ENCODE data around the gene SVOP. TPM values are rescaled to one million over a fixed set of nuclear protein-coding genes. Genes with fewer than 3 reads are reported as not detected.
A peak's percentile ranks its signal among the peaks of the same experiment; 100 is the strongest.
"Not testable (repeated sequence)": the region's sequence is repeated elsewhere in the genome, so short reads cannot be mapped to it uniquely, and the experiment has no call there.

SVOP gene
- total RNA-seq, 1 donor from 2014 or later: not detected

DNA sequence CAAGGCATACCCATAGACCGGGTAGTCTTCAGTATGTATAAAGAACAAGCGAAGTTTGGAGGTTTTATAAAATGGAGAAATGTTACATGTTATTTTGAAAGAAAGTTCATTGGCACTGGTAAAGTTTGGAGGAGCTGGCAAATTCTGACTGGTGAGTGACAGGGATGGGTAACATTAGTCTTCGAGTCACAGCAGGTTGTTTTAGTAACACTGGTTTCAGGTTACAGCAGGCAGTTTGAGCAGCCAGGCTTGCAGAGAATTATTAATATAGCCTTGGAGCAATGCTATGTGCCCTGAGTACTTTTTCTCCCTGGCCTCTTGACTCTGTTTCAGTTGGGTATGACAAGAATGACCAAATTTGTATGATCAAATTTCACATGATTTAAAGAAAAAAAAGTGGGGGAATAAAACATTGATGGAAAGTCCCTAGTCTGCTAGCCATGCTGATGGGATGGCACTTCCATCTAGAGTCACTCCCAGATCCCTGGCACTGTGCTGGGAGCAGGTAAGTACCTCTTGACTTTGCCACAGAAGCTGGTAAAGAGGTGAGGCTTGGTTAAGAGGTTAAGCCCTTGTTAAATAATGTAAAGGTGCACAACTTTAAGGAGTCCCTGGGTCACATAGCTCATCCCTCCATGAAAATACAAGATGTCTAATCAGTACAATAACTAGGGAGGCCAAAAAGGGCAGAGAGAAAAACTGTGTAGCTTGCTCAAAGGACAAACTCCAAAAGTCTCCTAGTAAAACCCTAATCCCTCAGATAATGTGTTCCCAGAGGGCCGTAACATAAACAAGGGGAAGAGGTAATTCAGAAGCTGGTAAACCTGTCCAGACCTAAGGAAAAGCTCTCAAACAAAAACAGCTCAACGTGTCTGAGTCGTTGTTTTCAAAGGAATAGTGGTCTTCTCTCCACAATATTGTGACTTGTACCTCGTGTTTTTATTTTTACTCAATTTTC is 12.7 kb upstream of the SVOP start:
- no peak for DNase-seq (ENCODE audit: low read depth)

DNA sequence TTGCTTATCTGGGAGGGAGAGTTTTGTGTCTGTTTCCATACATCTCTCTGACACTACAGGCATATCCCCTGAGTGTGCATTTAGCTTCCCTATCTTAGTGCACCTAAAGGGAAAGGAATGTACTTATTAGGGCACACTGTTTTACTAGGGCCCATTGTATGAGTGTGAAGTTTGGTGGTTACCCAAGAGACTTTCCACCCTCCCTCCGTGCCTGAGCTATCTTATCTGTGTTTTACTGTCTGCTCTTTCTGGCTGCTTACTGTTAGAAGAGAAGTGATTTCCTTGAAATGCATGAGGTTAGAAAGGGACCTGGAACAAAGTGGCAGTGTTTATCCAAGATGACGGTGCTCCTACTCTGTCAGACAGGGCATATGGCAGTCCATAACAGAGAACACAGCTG is 8.5 kb upstream of the SVOP start:
- no peak for DNase-seq (ENCODE audit: low read depth)

DNA sequence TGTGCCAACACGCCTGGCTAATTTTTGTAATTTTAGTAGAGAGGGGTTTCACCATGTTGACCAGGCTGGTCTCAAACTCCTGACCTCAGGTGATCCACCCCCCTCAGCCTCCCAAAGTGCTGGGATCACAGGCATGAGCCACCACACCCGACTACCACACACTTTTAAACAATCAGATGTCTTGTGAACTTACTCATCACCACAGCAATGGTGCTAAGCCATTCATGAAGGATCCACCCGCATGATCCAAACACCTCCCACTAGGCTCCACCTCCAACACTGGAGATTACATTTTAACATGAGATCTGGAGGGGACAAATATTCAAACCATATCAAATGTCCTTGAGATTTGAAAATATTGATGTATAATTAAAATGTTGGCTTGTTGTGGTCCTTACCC is 7.8 kb upstream of the SVOP start:
- peak; percentile 15 for DNase-seq (ENCODE audit: low read depth)

DNA sequence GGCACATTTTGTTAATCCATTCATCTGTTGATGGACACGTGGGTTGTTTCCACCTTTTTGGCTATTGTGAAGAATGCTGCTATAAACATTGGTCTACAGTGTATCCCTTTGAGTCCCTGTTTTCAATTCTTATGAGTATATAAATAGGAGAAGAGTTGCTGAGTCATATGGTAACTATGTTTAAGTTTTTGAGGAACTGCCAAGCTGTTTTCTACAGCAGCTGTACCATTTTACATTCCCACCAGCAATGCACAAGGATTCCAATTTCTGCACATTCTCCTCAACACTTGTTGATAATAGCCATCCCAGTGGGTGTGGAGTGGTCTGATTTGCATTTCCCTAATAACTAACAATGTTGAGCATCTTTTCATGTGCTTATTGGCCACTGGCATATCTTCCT is 6.9 kb upstream of the SVOP start:
- DNase-seq (ENCODE audit: low read depth): no peak

DNA sequence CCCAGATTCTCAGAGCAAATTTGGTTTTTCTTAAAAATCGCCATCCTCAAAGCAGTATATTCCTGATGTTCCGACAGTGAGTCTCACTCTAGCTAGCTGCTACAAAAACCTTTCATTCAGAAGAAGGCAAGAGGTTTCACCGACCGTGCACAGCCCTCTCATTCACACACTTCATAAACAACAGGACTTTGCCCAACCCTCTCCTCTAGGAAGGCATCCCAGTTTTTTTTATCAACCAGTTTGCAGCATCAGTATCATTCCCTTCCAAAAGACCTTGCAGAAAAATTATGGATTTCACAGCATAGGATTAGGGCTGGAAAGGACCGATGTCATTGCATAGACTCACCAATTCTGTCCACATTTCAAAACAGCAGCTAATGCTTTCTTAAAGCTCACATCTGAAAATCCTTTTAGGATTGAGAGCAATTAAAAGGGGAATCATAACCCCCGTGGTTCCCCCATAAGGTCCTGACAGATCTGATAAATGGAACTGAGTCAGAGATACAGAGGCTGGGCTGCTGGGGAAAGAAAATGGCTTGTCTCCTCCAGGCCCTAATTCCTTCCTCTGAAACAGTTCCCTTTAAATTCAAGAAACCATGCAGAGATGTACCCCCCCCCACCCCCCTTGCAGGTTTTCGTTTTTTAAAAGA is 597 bp downstream of the SVOP start:
- no peak for DNase-seq (ENCODE audit: low read depth)

DNA sequence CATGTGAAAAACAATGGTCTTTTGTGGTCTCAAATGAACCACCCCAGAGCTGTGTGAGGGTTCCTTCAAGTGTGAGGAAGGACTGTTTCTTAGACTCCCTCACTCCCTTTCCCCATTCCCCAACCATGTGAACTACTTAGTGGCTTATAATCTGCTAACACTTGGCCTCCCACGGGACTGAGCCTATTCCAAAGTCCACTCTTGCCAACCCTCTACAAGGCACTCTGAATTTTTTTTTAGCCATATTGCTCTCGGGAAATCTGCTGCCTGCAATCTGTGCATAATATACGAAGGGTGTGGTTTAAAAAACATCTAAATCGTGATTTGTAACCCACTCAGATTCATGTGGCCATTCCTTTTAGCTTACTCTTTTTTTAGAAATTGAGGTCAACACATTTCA is 2.6 kb downstream of the SVOP start:
- DNase-seq (ENCODE audit: low read depth): no peak

DNA sequence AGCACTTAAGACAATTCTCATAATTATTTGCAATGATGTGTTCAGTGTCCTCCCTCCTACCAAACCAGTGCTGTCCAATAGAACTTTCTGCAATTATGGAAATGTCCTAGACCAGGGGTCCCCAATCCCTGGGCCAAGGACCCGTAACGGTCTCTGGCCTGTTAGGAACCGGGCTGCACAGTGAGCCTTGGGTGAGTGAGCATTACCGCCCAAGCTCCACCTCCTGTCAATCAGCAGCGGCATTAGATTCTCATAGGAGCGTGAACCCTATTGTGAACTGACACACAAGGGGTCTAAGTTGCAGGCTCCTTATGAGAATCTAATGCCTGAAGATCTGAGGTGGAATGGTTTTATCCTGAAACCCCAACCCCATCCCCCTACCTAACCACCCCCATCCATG is 3.9 kb downstream of the SVOP start:
- no peak for DNase-seq (ENCODE audit: low read depth)

DNA sequence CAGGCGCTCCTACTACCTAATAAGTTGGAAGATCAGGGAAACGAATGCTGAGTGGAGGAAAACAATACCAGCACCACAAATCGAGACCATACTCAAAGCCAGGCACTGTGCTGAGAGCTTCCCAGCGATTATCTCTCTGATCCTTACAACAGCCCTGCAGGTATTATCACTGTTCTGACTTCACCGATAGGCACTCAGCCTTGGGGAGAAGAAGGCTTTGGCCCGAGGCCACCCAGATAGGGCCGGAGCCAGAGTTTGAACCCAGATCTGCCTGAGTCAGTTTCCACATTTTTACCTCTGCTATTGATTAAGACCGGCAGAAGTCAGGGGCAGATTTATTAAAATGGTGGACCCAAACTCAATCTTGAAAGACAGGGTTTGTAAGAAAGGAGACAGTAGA is 4.9 kb downstream of the SVOP start:
- no peak for DNase-seq (ENCODE audit: low read depth)

DNA sequence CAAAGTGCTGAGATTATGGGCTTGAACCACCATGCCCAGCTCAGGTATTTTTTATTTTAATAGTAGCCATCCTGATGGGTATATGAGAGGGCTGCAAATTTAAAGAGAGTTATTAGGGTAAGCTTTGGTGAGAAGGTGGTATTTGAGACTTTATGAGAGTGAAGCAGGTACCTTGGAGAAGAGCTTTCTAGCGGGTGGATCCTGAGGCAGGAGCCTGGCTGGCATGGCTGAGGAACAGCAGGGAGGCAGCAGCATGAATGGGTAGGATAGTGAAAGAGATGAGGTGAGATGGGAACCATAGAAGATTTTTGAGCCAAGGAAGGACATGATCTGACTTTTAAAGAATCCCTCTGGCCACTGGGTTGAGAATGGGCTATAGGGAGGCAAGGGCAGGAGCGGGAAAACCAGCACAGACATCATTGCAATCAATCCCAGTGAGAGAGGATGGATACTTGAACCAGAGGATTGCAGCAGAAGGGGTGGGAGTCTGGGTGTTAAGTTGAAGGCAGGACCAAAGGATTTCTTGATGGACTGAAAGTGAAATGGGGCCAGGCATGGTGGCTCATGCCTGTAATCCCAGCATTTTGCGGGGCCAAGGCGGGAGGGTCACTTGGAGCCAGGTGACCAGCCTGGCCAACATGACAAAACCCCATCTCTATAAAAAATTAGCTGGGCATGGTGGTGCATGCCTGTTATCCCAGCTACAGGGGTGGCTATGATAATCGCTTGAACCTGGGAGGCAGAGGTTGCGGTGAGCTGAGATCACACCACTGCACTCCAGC is 5.7 kb downstream of the SVOP start:
- DNase-seq (ENCODE audit: low read depth): no peak

DNA sequence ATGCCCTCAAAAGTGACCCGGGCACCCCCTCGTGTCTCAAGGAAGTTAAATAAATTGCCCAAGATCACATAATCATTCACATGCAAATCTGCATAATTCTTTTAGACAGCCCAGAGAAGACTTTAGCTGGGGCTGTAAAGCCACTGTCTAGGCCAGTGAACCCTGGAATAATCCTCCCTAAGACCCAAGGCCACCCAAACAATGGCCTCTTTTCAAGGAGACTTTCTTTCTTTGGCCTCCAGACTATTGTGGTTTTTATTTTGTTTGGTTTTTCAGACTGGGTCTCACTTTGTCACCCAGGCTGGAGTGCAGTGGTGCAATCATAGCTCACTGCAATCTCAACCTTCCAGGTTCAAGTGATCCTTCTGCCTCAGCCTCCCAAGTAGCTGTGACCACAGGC is 10.6 kb downstream of the SVOP start:
- DNase-seq (ENCODE audit: low read depth): peak; percentile 22

DNA sequence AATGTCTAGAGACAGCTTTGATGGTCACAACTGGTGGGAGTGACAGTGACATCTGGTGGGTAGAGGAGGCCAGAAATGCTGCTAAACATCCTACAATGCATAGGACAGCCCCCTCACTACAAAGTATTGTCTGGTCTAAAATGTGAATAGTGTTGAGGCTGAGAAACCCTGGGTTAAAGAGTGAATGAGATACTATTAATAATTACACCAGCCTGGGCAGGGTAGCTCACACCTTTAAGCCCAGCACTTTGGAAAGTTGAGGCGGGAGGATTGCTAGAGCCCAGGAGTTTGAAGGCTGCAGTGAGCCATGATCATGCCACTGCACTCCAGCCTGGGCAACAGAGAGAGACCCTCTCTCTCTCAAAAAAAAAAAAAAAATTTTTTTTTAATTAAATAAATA is 11.1 kb downstream of the SVOP start:
- peak; percentile 6 for DNase-seq (ENCODE audit: low read depth)

DNA sequence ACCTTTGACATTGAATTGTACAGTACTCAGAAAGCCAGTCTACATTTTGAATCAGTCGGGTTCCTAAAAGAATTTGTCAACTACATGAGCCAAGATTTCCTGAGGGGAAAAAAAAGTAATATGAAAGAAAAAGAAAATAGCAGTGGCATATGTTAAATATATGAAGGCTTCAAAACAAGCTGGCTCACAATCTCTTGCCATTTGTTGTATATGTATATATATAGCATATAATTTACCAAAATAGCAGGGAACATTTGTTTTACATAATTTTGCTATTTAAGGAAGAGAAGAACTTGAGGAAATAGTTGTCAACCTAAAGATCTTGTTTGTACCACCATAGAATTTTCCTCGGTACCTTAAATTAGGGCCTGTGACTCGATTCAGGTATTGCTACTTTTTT is 16.9 kb downstream of the SVOP start:
- DNase-seq (ENCODE audit: low read depth): no peak

DNA sequence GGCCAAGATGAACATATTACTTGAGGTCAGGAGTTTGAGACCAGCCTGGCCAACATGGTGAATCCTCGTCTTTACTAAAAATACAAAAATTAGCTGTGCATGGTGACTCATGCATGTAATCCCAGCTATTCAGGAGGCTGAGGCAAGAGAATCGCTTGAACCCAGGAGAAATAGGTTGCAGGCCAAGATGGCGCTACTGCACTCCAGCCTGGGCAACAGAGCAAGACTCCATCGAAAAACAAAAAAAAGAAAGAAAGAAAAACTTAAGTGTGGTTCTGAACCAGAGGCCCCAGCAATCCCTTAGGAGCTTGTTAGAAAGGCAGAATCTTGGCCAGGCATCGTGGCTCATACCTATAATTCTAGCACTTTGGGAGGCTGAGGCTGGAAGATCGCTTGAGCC is 24.5 kb downstream of the SVOP start:
- no peak for DNase-seq (ENCODE audit: low read depth)

DNA sequence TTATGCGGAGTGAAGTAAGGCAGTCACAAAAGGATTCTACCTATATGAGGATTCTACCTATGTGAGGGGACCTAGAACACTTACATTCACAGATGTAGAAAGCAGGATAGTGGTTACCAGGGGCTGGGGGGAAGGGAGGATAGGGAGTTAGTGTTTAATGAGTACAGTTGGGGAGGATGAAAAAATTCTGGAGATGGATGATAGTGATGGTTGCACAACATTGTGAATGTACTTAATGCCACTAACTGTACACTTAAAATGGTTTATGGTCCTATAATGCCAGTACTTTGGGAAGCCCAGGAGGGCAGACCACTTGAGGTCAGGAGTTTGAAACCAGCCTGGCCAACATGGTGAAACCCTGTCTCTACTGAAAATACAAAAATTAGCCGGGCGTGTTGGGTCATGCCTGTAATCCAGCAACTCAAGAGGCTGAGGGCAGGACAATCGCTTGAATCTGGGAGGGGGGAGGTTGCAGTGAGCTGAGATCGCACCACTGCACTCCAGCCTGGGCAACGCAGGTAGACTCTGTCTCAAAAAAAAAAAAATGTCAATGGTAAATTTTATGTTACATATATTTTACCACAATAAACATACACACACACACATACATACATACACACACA is 25.4 kb downstream of the SVOP start:
- no peak for DNase-seq (ENCODE audit: low read depth)

DNA sequence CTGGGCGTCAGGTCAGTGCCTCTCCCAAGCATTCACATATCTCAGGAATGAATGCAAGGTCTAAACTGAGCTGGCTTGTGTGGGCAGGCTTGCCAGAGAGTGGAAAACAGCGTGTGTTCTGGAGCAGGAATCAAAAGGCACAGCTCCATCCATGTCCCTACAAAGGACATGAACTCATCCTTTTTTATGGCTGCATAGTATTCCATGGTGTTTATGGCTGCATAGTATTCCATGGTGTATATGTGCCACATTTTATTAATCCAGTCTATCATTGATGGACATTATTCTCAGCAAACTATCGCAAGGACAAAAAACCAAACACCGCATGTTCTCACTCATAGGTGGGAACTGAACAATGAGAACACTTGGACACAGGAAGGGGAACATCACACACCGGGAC is 30.8 kb downstream of the SVOP start:
- DNase-seq (ENCODE audit: low read depth): not testable (repeated sequence)

DNA sequence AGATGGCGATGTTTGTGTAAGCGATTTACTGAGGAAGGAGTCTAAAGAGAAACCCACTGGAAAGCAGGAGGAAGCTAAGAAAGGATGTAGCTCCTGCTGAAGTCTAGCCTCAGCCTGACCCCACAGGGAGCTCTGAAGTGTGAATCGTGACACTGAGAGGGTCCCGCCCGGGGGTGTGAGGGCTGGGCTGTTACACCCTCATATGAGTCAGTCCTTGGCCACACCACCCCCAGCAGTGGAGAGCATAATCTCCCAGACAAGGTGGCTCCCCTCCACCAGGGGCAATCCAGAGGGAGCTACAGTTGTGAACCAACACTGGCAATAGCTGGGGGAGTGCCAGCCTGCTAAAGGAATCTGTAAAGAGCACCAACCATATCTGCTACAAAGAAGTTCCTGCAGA is 31.5 kb downstream of the SVOP start:
- no peak for DNase-seq (ENCODE audit: low read depth)

DNA sequence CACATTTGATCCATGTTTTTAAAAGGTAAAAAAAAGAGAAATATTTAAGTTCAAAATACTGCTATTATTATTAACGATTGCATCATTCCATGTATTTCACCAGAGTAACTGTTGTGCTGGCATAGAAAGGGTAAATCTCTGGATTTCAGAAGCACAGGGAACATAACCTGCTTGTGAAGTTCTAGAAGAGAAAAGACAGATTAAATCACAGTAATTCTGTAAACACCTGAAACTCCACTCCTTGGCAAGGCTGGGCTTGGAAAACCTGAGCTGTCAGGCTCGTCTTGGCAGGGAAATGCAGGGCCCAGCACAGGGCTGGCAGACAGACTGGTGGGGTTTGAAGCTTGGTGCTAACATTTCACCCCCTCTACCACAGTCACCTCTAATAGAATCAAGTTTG is 35.1 kb downstream of the SVOP start:
- DNase-seq (ENCODE audit: low read depth): no peak

DNA sequence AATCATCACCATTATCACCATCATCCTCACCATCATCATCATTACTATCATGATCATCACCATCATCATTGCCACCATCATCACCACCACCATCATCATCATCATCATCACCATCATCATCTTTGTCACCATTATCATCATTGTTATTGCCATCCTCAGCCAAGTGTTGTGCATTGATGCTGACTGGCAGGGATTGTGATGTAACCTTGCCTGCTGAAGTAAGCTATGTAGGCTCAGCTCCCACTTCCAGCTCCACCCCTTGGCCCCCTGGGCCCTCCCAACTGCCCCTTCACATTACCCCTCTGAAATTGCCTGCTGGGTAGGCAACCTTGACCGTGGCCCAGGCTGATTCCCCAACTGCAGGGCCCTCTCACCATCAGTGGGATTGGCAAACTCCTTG is 37.6 kb downstream of the SVOP start:
- DNase-seq (ENCODE audit: low read depth): no peak

DNA sequence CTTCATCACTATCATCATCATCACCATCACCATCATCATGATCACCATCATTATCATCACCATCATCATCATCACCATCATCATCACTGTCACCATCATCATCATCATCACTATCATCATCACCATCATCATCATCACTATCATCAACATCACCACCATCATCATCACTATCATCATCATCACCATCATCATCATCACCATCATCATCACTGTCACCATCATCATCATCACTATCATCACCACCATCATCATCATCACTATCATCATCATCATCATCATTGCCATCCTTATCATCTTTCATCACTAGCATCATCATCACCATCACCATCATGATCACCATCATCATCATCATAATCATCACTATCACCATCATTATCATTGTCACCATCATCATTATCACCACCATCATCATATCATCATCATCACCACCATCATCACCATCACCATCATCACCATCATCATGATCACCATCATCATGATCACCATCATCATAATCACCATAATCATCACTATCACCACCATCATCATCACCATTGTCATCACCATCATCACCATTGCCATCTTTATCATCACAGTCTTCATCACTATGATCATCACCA is 38.1 kb downstream of the SVOP start:
- no peak for DNase-seq (ENCODE audit: low read depth)

DNA sequence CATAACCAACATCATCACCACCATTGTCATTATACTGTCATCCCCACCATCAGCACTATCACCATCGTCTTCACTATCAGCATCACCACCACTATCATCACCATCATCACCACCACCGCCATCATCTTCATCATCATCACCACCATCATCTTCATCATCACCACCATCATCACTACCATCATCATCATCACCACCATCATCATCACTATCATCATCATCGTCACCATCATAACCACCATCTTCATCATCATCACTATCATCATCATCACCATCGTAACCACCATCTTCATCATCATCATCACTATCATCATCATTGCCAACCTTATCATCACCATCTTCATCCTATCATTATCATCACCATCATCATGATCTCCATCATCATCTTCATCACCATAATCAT is 39.0 kb downstream of the SVOP start:
- DNase-seq (ENCODE audit: low read depth): no peak

DNA sequence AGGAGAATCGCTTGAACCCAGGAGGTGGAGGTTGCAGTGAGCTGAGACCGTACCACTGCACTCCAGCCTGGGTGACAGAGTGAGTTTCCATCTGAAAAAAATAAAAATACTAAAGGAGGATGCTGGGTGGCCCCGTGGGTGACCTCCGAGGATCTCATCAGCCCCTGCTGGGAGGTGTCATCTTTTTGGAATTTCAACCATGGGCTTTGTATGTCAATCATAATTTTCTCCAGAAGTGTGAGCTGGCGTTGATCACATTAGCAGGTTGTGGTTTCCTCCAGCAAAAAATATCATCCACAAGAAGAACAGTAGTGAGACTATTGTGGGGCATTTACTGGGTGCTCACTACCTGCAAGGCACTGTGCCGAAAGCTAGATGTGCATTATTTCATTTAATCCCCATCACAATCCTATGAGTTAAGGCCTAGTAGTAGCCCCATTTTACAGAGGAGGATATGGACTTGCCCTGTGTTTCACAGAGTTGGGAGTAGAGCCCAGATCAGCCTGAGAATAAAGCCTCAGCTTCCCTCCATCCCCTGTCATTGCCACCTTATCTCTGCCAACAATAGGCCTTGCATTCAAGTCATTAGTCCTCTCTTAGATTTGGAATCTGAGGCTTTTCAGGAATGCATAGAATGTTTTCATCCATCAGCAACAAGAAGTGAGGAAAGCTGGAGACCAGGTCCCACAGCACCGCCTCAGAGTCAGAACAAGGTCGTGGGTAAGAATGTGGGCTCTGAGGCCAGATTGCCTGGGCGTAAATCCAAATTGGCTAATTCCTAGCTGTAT is 39.8 kb downstream of the SVOP start:
- peak; percentile 6 for DNase-seq (ENCODE audit: low read depth)

Data from renal cortical epithelial cell (primary cell).